SKM-1 (cell line): Measurements from ENCODE around the gene PPP2R2C.

Experiments
- DNase-seq: peaks from one replicate; lab custom pipeline; 2025; ENCODE audit not compliant: unreplicated experiment; lab: John Stamatoyannopoulos, UW

PPP2R2C gene

GRCh38 chr4:6426571-6427438 is 45.6 kb downstream of the PPP2R2C start:
- no peak for DNase-seq

- DNase-seq, result no peak
These were observed 46.5 kb downstream of the PPP2R2C start for GRCh38 chr4:6425911-6426310.

DNA sequence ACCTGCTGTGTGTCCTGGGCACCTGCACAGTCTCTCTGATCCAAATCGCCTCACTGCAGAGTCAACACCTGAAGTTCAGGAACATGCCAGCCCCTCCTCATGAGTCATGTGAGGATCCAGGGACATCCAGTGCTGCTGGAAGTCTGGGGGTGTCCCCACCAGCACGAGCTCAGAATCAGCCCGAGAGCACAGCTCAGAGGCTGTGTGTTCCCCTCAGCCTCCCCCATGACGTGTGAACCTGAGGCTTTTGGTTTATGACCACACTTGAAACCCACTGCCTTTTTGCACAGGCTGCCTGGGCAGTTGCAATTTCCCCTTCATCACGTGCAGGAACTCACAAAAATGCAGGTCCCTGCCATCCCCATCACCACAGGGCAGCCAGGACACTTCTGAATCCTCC is 47.1 kb downstream of the PPP2R2C start:
- DNase-seq, result no peak

GRCh38 chr4:6424425-6424824 is 48.0 kb downstream of the PPP2R2C start:
- no peak for DNase-seq

- DNase-seq, result peak; percentile 24
These were observed 48.8 kb downstream of the PPP2R2C start for GRCh38 chr4:6423575-6423974.

GRCh38 chr4:6422866-6423265 is 49.5 kb downstream of the PPP2R2C start:
- no peak for DNase-seq

GRCh38 chr4:6422105-6422504 is 50.3 kb downstream of the PPP2R2C start:
- DNase-seq, result no peak

DNA sequence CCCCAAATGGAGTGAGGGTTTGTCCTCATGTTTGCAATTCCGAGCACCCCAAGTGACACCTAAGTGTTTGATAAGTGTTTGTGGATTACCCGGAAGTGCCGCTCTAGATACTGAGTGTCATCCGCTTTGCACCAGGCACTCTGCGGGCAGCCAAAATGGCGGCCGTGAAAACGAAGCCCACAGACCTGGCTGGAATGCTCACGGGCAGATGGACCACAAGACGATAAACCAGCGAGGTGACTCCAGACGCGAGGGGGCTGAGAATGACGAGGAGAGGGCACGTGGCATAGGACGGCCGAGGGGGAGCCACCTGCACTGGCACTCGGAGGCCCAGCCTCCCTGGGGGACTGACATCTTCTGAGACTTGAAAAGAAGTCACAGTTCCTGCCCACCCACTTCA is 51.0 kb downstream of the PPP2R2C start:
- DNase-seq, result no peak

DNA sequence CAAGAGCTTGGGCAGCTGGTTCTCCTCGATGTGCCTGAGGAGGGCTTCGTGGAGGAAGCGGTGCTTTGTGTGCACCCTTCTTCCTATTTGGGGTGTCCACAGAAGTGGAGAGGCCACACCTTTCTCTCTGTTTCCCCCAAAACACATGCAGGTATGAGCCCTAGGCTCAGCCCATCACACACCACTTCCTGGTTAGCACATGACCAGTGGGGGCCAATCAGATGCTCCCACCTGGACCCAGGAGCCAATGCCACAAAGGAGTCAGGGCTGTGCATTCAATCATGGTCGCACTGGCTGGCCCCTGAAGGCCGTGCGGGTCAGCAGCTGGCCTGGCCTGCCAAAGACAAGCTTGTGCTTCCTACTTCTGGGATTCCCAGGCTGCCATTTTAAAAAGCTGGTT is 51.4 kb downstream of the PPP2R2C start:
- DNase-seq, result no peak

- no peak for DNase-seq
These were observed 52.4 kb downstream of the PPP2R2C start for GRCh38 chr4:6420036-6420435.

GRCh38 chr4:6419452-6420028 is 52.9 kb downstream of the PPP2R2C start:
- no peak for DNase-seq

DNA sequence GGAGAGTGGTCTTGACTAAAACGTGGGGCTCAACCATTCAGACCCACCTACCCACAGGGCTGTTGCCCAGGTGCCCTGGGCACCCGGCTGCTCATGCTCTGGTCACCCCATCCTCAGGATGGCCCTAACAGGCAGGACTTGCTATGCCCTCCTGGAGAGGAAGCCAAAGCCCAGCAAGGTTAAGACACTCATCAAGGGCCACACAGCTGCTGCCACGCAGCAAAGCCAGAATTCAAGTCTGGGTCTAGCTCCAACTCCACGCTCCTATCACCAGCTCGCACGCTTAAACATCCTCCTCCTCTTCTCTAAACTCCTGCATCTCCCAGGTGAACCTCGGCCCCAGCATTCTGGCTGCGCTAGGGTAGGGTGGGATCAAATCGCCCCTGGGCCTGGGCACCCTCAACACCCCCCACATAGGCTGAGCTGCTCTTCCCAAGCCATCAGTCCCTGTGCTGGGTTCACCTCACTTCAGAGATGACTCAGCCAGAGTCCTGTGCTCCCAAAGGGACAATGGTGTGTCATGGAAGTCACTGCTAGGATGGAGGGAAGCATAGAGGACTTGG is 54.1 kb downstream of the PPP2R2C start:
- DNase-seq, result no peak

GRCh38 chr4:6417516-6418050 is 54.8 kb downstream of the PPP2R2C start:
- DNase-seq, result no peak

- DNase-seq, result no peak
These were observed 55.7 kb downstream of the PPP2R2C start for GRCh38 chr4:6416518-6417286.

DNA sequence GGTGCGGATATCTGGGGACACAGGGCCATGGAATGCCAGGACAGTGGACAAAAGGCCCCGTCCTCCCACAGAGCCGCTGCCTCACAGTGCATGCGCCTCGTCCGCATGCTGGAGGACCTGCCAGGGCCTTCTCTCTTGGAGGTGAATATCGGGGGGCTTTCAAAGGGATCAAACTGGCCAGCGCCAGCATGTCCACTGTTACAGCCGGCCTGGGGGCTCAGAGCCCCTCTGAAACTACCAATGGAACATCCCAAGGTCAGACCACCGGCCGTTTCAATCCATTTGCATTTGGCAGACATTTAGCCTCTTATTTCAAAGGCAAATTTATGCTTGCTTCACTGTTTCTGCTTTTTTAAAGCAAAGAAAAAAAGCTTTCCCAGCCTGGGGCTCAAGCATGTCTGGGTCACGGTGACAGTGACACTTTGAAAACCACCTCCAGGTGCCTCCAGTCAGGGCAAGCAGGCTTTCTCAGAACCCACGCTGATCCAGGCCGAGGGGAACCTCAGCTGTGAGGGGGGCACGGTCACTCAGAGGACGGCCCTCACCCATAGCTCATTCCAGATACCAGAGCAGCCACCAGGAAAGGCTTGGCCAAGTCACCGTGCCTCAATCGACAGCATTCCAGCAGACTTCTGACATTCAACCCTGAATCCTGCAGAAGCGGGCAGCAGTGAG is 57.2 kb downstream of the PPP2R2C start:
- DNase-seq, result no peak

- no peak for DNase-seq
These were observed 57.8 kb downstream of the PPP2R2C start for GRCh38 chr4:6414578-6414977.

DNA sequence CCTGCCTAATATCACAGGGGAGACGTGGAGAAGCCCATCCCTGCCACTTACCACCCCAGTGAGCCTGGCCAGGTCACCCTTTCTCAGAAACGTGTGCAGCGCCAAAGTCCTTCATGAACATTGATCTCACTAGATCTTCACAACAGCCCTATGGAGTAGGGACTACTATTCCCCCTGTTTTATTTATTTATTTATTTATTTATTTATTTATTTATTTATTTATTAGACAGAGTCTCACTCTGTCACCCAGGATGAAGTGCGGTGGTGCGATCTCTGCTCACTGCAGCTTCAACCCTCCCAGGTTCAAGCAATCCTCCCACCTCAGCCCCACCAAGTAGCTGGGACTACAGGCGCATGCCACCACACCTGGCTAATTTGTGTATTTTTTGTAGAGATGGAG is 61.8 kb downstream of the PPP2R2C start:
- no peak for DNase-seq

DNA sequence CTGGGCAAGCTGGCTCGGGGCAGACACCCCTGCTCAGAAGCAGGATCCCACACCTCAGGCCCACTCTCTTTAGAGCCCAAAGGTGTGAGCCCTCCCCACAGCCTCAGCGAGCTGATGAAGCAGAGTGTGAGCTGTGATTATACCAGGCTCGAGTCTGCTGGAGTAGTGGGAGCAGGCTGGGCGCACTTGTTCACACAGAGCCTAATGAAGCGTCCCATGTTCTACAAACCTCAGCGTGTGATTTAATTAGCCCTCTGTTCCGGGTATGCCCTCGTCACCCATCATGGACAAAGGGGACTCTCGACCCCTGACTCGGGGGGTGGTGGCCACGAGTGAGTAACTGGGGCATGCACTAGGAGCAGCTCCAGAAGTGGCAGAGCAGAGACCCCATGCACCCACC is 62.3 kb downstream of the PPP2R2C start:
- no peak for DNase-seq

DNA sequence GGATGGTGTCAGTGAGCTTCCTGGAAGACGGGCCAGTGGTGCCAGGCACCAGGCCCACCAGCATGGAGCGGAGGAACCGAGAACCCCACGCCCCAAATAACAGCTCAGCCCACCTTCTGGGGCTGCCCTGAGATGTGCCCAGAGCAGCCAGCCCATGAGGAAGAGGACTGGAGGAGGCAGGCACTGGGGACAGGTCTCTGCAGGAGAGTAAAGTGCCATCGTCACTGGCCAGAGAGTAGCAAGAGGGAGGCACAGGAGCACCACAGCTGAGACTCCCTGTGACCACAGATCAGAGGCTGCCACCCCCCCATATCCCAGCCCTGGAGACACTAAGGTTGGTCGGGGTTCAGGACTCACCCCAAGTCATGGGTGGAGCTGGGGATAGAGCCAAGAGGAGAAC is 63.0 kb downstream of the PPP2R2C start:
- DNase-seq, result no peak

- no peak for DNase-seq
These were observed 64.2 kb downstream of the PPP2R2C start for GRCh38 chr4:6408263-6408662.

- DNase-seq, result no peak
These were observed 67.1 kb downstream of the PPP2R2C start for GRCh38 chr4:6405397-6405706.
